CD8-positive, alpha-beta memory T cell (primary cell): ENCODE results near the gene ALG12. TPM values are rescaled to one million over a fixed set of nuclear protein-coding genes. Genes with fewer than 3 reads are reported as not detected.

Source experiments
- CTCF ChIA-PET: fragments of 350-600 bp; sonication (Branson Sonifier 250); formaldehyde crosslinking; loops from one replicate; lab custom pipeline; 2021; ENCODE audit warnings: antibody characterized with exemption; lab: Charles Lee
- POLR2A ChIA-PET: fragments of 350-600 bp; sonication (Branson Sonifier 250); formaldehyde crosslinking; loops from one replicate; lab custom pipeline; 2021; ENCODE audit warnings: antibody characterized with exemption; lab: Charles Lee
- DNase-seq, 5 donors: peaks; one replicate each; pipeline versions ENCODE4 v3.0.0 to v3.0.0-alpha.2; 2020 to 2022; ENCODE audit warnings: mixed read lengths in 1 of 5
- H3K27ac ChIP-seq: one replicate; pipeline ENCODE4 v1.7.0; 2013; ENCODE audit warnings: low read depth, mild to moderate bottlenecking, low read length, moderate library complexity
- H3K27me3 ChIP-seq: 2 replicates; pipeline ENCODE4 v1.7.0; 2013; ENCODE audit warnings: low read length, mild to moderate bottlenecking; ENCODE audit not compliant: insufficient read depth, poor library complexity, severe bottlenecking
- H3K36me3 ChIP-seq: 2 replicates; pipeline ENCODE4 v1.7.0; 2013; ENCODE audit warnings: mild to moderate bottlenecking, low read length, moderate library complexity; ENCODE audit not compliant: insufficient read depth
- H3K4me1 ChIP-seq: 2 replicates; pipeline ENCODE4 v1.7.0; 2013; ENCODE audit warnings: mild to moderate bottlenecking, low read length, moderate library complexity; ENCODE audit not compliant: insufficient read depth
- H3K4me3 ChIP-seq: 2 replicates; pipeline ENCODE4 v1.7.0; 2013; ENCODE audit warnings: mild to moderate bottlenecking, low read length
- H3K9me3 ChIP-seq: 2 replicates; pipeline ENCODE4 v1.7.0; 2013; ENCODE audit warnings: mild to moderate bottlenecking, low read length
- H3K27ac Mint-ChIP-seq, 8 donors: one replicate each; pipeline ENCODE4 v1.8.0; 2020 to 2021; ENCODE audit warnings: mixed read lengths in 8 of 8, mild to moderate bottlenecking in 6 of 8, inconsistent platforms in 3 of 8, moderate library complexity in 3 of 8
- H3K27me3 Mint-ChIP-seq, 2 donors: one replicate each; pipeline ENCODE4 v1.8.0; 2020 to 2021; ENCODE audit warnings: mixed read lengths in 2 of 2, mild to moderate bottlenecking in 1 of 2, moderate library complexity in 1 of 2
- H3K36me3 Mint-ChIP-seq, 3 donors: one replicate each; pipeline ENCODE4 v1.8.0; 2020 to 2021; ENCODE audit warnings: mixed read lengths in 3 of 3, inconsistent platforms in 1 of 3, mild to moderate bottlenecking in 1 of 3
- H3K4me1 Mint-ChIP-seq, 3 donors: one replicate each; pipeline ENCODE4 v1.8.0; 2020 to 2021; ENCODE audit warnings: mixed read lengths in 3 of 3, inconsistent platforms in 1 of 3, mild to moderate bottlenecking in 1 of 3
- H3K4me3 Mint-ChIP-seq, 7 donors: one replicate each; pipeline ENCODE4 v1.8.0; 2020 to 2021; ENCODE audit warnings: mixed read lengths in 7 of 7, mild to moderate bottlenecking in 6 of 7, moderate library complexity in 4 of 7, inconsistent platforms in 2 of 7
- H3K9me3 Mint-ChIP-seq, 5 donors: one replicate each; pipeline ENCODE4 v1.8.0; 2020 to 2022; ENCODE audit warnings: mixed read lengths in 5 of 5, mild to moderate bottlenecking in 3 of 5, moderate library complexity in 2 of 5, inconsistent platforms in 1 of 5
- polyA plus RNA-seq: library from polyadenylated mRNA; unstranded; fragments of 300-500 nt; fragmentation: Illumina TruSeq; gene quantifications from one replicate; pipeline ENCODE4 v1.2.3, GENCODE V29; 2021
- total RNA-seq, 2 experiments: library from RNA; stranded (reverse); gene quantifications; one replicate each; pipeline ENCODE4 v1.2.3, GENCODE V29; 2021

ALG12 gene
- total and polyA plus RNA-seq, 3 experiments from 2014 or later = 21.0 to 21.8 (median 21.0) TPM

DNA sequence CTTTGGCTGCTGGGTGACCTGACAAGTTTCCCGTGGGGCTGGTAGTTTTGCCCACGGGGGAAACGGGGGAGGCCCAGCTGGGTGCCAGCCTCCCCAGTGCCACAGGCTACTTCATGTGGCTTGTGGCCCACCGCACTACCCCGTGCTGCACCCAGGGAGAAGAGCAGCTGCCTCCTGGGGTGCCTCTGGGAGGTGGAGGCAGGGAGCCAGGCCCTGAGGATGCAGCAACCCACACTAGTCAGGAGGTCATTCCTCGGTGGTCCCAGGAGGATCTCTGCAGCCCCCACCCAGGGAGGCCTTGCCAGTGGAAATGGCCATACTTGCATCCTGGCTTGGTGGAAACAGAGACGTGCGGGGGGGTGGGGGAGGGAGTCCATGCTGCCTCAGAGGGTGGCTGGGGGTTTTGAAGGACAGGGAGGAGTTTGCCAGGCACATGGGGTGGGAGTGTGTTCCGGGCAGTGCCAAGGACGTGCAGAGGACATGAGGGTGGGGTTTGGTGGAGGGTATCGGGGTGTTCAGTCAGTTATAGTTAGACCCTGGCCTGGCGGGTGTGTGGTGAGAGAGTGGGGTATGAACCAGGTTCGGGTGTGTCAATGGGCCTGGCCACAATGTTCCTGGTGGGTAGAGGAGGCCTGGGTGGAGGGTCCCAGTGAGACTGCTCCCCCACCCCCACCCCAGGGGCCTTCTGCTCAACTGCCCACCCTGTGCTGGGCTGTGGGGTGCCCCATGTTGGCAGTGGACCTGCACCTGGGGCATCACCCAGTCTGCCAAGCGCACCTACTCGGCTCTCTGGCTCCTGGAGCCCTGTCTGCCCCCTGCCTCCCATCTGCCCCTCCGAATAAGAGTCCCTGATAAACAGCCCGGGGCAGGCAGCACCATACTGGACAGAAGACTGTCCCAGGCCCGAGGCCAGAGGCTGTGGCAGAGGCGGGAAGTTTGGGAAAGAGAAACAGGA is 46.2 kb upstream of the ALG12 start:
- Mint-ChIP-seq H3K9me3 (peaks cover 0 to 4% (median 0%) of the 10 kb centered on the region in 5 donors), H3K27me3 (peaks cover 0 to 3% of the 10 kb centered on the region in 2 donors), H3K27ac (peak overlapping the region; percentile 83 to 99 (median 93)), H3K4me3 (peak overlapping the region; percentile 62 to 97 (median 78)), H3K36me3 (peaks cover 0 to 31% (median 4%) of the 10 kb centered on the region in 3 donors), H3K4me1 (peaks cover 8 to 44% (median 20%) of the 10 kb centered on the region in 3 donors)
- H3K9me3 ChIP-seq = no peaks in the 10 kb centered on the region
- peaks cover 34% of the 10 kb centered on the region for H3K4me1 ChIP-seq
- DNase-seq = peak in 4 of 5 donors; percentile 37 to 80 (median 63)
- ChIA-PET POLR2A (no interaction called here), CTCF (no interaction called here)
- peaks cover 13% of the 10 kb centered on the region for H3K36me3 ChIP-seq
- no peak overlapping the region for H3K27ac ChIP-seq
- H3K27me3 ChIP-seq = no peaks in the 10 kb centered on the region
- H3K4me3 ChIP-seq = no peak overlapping the region

DNA sequence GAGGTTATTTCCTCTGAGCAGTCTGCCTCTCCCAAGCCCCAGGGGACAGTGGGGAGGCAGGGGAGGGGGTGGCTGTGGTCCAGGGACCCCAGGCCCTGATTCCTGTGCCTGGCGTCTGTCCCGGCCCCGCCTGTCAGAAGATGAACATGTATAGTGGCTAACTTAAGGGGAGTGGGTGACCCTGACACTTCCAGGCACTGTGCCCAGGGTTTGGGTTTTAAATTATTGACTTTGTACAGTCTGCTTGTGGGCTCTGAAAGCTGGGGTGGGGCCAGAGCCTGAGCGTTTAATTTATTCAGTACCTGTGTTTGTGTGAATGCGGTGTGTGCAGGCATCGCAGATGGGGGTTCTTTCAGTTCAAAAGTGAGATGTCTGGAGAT is 45.4 kb upstream of the ALG12 start:
- no peaks in the 10 kb centered on the region for H3K9me3 ChIP-seq
- peak overlapping the region; percentile 64 for H3K27ac ChIP-seq
- H3K4me3 Mint-ChIP-seq = peak overlapping the region; percentile 62 to 97 (median 77)
- peaks cover 8 to 44% (median 22%) of the 10 kb centered on the region in 3 donors for H3K4me1 Mint-ChIP-seq
- H3K27me3 Mint-ChIP-seq = peaks cover 0 to 3% of the 10 kb centered on the region in 2 donors
- ChIA-PET CTCF (interaction anchor here (1.1 to 1.7 kb wide), 2 partner anchors 18 to 67 kb away, joined by 4 to 7 read pairs; no protein-coding TSS in a partner anchor), POLR2A (no interaction called here)
- peaks cover 36% of the 10 kb centered on the region for H3K4me1 ChIP-seq
- peaks cover 0 to 31% (median 4%) of the 10 kb centered on the region in 3 donors for H3K36me3 Mint-ChIP-seq
- peaks cover 0 to 4% (median 0%) of the 10 kb centered on the region in 5 donors for H3K9me3 Mint-ChIP-seq
- DNase-seq = peak in 2 of 5 donors; percentile 8 to 57
- H3K27ac Mint-ChIP-seq = peak overlapping the region; percentile 83 to 99 (median 93)
- H3K27me3 ChIP-seq = no peaks in the 10 kb centered on the region
- no peak overlapping the region for H3K4me3 ChIP-seq
- peaks cover 13% of the 10 kb centered on the region for H3K36me3 ChIP-seq

DNA sequence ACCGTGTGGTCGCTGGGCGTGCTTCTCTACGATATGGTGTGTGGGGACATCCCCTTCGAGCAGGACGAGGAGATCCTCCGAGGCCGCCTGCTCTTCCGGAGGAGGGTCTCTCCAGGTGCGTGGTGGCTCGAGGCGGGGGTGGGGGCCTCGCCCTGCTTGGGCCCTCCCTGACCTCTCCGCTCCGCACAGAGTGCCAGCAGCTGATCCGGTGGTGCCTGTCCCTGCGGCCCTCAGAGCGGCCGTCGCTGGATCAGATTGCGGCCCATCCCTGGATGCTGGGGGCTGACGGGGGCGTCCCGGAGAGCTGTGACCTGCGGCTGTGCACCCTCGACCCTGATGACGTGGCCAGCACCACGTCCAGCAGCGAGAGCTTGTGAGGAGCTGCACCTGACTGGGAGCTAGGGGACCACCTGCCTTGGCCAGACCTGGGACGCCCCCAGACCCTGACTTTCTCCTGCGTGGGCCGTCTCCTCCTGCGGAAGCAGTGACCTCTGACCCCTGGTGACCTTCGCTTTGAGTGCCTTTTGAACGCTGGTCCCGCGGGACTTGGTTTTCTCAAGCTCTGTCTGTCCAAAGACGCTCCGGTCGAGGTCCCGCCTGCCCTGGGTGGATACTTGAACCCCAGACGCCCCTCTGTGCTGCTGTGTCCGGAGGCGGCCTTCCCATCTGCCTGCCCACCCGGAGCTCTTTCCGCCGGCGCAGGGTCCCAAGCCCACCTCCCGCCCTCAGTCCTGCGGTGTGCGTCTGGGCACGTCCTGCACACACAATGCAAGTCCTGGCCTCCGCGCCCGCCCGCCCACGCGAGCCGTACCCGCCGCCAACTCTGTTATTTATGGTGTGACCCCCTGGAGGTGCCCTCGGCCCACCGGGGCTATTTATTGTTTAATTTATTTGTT is 44.8 kb upstream of the ALG12 start:
- Histone ChIP-seq H3K27ac (peak overlapping the region; percentile 64), H3K27me3 (no peaks in the 10 kb centered on the region), H3K36me3 (peaks cover 13% of the 10 kb centered on the region), H3K9me3 (no peaks in the 10 kb centered on the region), H3K4me1 (peaks cover 36% of the 10 kb centered on the region), H3K4me3 (peak overlapping the region; percentile 34)
- ChIA-PET POLR2A (interaction anchor here (0.6 to 3.3 kb wide), 8 partner anchors 8 to 653 kb away, joined by 3 to 30 read pairs (median 4); no protein-coding TSS in a partner anchor), CTCF (interaction anchor here (0.6 to 1.7 kb wide), 5 partner anchors 8 to 68 kb away, joined by 3 to 7 read pairs (median 4); no protein-coding TSS in a partner anchor)
- Mint-ChIP-seq H3K4me1 (peaks cover 8 to 44% (median 22%) of the 10 kb centered on the region in 3 donors), H3K27ac (peak overlapping the region; percentile 83 to 99 (median 94)), H3K27me3 (peaks cover 0 to 3% of the 10 kb centered on the region in 2 donors), H3K4me3 (peak overlapping the region; percentile 69 to 97 (median 78)), H3K9me3 (peaks cover 0 to 4% (median 0%) of the 10 kb centered on the region in 5 donors), H3K36me3 (peaks cover 0 to 31% (median 4%) of the 10 kb centered on the region in 3 donors)
- DNase-seq = peak in 2 of 5 donors; percentile 2 to 53

DNA sequence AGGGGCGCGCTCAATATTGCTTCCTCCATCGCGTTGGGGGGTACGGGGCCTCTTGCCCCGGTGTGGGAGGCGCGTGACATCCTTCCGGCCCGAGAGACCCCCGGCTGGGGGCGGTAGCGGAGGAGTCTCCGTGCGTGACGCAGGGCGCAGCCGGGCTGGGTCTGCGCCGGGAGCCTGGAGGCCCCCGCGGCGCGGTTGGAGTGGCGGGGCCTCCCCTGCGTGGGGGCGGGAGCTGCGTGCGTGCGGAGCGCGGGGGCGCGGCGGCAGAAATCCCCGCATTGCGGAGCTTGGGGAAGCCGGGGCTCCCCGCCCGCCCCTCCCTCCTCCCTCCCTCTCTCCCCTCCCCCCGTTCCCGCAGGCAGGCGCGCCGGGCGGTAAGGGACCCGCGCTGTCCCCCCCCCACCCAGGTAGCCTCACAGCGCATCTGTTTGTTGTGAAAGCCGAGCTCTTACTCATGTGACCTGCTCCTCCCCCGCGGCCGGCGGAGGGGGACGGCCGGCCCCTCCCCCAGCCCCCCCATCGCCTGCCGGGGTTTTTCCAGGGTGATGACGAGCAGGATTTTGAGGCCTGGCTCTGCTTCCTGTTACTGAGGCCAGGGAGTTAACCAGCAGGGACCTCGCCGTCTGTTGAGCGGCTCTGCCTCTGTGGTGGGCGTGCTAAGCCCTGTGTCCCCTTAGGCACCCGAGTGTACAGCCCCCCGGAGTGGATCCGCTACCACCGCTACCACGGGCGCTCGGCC is 43.9 kb upstream of the ALG12 start:
- Histone ChIP-seq H3K9me3 (no peaks in the 10 kb centered on the region), H3K4me1 (peaks cover 33% of the 10 kb centered on the region), H3K4me3 (peak overlapping the region; percentile 71), H3K27me3 (no peaks in the 10 kb centered on the region), H3K36me3 (peaks cover 13% of the 10 kb centered on the region), H3K27ac (peak overlapping the region; percentile 79)
- Mint-ChIP-seq H3K27ac (peak overlapping the region; percentile 91 to 99 (median 93)), H3K4me3 (peak overlapping the region; percentile 86 to 97 (median 93)), H3K36me3 (peaks cover 0 to 31% (median 4%) of the 10 kb centered on the region in 3 donors), H3K27me3 (peaks cover 0 to 4% of the 10 kb centered on the region in 2 donors), H3K4me1 (peaks cover 8 to 40% (median 20%) of the 10 kb centered on the region in 3 donors), H3K9me3 (peaks cover 0 to 4% (median 0%) of the 10 kb centered on the region in 5 donors)
- ChIA-PET CTCF (interaction anchor here (1.0 to 1.7 kb wide), 3 partner anchors 8 to 68 kb away, joined by 4 to 7 read pairs (median 5); no protein-coding TSS in a partner anchor), POLR2A (interaction anchor here (0.6 to 3.3 kb wide), 8 partner anchors 9 to 653 kb away, joined by 3 to 30 read pairs (median 4); no protein-coding TSS in a partner anchor)
- DNase-seq = peak; percentile 75 to 90 (median 84)

DNA sequence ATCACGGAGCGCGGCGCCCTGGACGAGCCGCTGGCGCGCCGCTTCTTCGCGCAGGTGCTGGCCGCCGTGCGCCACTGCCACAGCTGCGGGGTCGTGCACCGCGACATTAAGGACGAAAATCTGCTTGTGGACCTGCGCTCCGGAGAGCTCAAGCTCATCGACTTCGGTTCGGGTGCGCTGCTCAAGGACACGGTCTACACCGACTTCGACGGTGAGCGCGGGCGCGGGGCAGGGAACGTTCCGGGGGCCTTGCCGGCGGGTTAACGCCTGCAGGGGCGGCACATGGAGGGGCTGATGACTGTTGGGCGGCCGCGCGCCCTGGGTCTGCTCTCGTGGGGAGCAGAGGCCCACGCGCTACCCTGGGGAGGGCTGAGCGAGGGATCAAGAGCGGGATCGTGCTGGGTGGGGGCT is 43.4 kb upstream of the ALG12 start:
- Histone ChIP-seq H3K27ac (peak overlapping the region; percentile 79), H3K4me3 (peak overlapping the region; percentile 71), H3K36me3 (peaks cover 13% of the 10 kb centered on the region), H3K27me3 (no peaks in the 10 kb centered on the region), H3K4me1 (peaks cover 29% of the 10 kb centered on the region), H3K9me3 (no peaks in the 10 kb centered on the region)
- H3K4me3 Mint-ChIP-seq = peak overlapping the region; percentile 86 to 97 (median 93)
- ChIA-PET CTCF (interaction anchor here (1.0 to 1.6 kb wide), 2 partner anchors 9 to 69 kb away, joined by 4 to 5 read pairs; no protein-coding TSS in a partner anchor), POLR2A (interaction anchor here (0.8 to 3.3 kb wide), 6 partner anchors 7 to 229 kb away, joined by 3 to 30 read pairs (median 5); no protein-coding TSS in a partner anchor)
- no peak for DNase-seq
- H3K27me3 Mint-ChIP-seq = peaks cover 0 to 5% of the 10 kb centered on the region in 2 donors
- H3K4me1 Mint-ChIP-seq = peaks cover 8 to 39% (median 22%) of the 10 kb centered on the region in 3 donors
- H3K9me3 Mint-ChIP-seq = peaks cover 0 to 4% (median 0%) of the 10 kb centered on the region in 5 donors
- H3K27ac Mint-ChIP-seq = peak overlapping the region; percentile 91 to 99 (median 93)
- peaks cover 0 to 31% (median 4%) of the 10 kb centered on the region in 3 donors for H3K36me3 Mint-ChIP-seq

DNA sequence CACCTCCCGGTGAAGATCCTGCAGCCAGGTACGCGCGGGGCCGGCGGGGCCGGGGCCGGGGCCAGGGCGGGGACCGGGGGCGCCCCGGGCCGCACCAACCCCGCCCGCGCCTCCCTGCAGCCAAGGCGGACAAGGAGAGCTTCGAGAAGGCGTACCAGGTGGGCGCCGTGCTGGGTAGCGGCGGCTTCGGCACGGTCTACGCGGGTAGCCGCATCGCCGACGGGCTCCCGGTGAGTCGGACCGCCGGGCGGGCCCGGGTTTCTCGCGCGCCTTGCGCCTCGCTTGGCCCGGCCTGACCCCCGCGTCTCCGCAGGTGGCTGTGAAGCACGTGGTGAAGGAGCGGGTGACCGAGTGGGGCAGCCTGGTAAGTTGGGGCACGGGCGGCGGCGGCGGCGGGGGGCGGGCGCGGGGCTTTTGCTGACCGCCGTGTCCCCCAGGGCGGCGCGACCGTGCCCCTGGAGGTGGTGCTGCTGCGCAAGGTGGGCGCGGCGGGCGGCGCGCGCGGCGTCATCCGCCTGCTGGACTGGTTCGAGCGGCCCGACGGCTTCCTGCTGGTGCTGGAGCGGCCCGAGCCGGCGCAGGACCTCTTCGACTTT is 42.9 kb upstream of the ALG12 start:
- peaks cover 0 to 5% of the 10 kb centered on the region in 2 donors for H3K27me3 Mint-ChIP-seq
- peaks cover 0 to 4% (median 0%) of the 10 kb centered on the region in 5 donors for H3K9me3 Mint-ChIP-seq
- ChIA-PET CTCF (interaction anchor here (0.8 to 1.6 kb wide), 3 partner anchors 9 to 33 kb away, joined by 3 to 5 read pairs (median 3); no protein-coding TSS in a partner anchor), POLR2A (interaction anchor here (0.8 to 3.3 kb wide), 8 partner anchors 8 to 230 kb away, joined by 3 to 30 read pairs (median 5); no protein-coding TSS in a partner anchor)
- H3K4me1 ChIP-seq = peaks cover 29% of the 10 kb centered on the region
- H3K9me3 ChIP-seq = no peaks in the 10 kb centered on the region
- no peaks in the 10 kb centered on the region for H3K27me3 ChIP-seq
- H3K36me3 Mint-ChIP-seq = peaks cover 0 to 31% (median 4%) of the 10 kb centered on the region in 3 donors
- H3K4me1 Mint-ChIP-seq = peaks cover 8 to 36% (median 20%) of the 10 kb centered on the region in 3 donors
- DNase-seq = peak in 2 of 5 donors; percentile 38 to 70
- peak overlapping the region; percentile 86 to 97 (median 93) for H3K4me3 Mint-ChIP-seq
- H3K4me3 ChIP-seq = peak overlapping the region; percentile 71
- peaks cover 13% of the 10 kb centered on the region for H3K36me3 ChIP-seq
- H3K27ac ChIP-seq = peak overlapping the region; percentile 79
- H3K27ac Mint-ChIP-seq = peak overlapping the region; percentile 91 to 99 (median 93)
